Gastrocnemius medialis (tissue), 4 donors: ENCODE measurements around the gene CD300C. TPM values are rescaled to one million over a fixed set of nuclear protein-coding genes. Genes with fewer than 3 reads are reported as not detected.
"Not testable (repeated sequence)": the region's sequence is repeated elsewhere in the genome, so short reads cannot be mapped to it uniquely, and the experiment has no call there.

Experiments used
- ATAC-seq, 2 donors: fragments of 150-250 bp; one replicate each; pipeline ENCODE4 v1.9.1; 2016
- DNase-seq, 2 donors: peaks; one replicate each; pipeline ENCODE4 v3.0.0-alpha.2; 2019
- H3K27ac ChIP-seq, 4 donors: fragments of 200-600 bp; sonication (generic); 1 replicate in 1 of 4; 2 replicates in 3 of 4; pipeline ENCODE4 v1.5.1; 2016 to 2018; ENCODE audit warnings: mild to moderate bottlenecking in 2 of 4, moderate library complexity in 1 of 4
- H3K27me3 ChIP-seq, 3 donors: fragments of 200-600 bp; sonication (generic) in 2 of 3; 1 replicate in 1 of 3; 2 replicates in 2 of 3; pipeline versions ENCODE4 v1.5.1 to v1.6.0; 2016 to 2019; ENCODE audit warnings: mild to moderate bottlenecking in 1 of 3, moderate library complexity in 1 of 3
- H3K36me3 ChIP-seq, 2 donors: fragments of 200-600 bp; sonication (generic) in 1 of 2; one replicate each; pipeline ENCODE4 v1.5.1; 2017 to 2018
- H3K4me1 ChIP-seq, 2 donors: fragments of 200-600 bp; sonication (generic) in 1 of 2; one replicate each; pipeline ENCODE4 v1.5.1; 2016 to 2017; ENCODE audit warnings: mild to moderate bottlenecking in 2 of 2
- H3K4me3 ChIP-seq, 4 donors: fragments of 200-600 bp; sonication (generic) in 3 of 4; 1 replicate in 1 of 4; 2 replicates in 3 of 4; pipeline ENCODE4 v1.5.1; 2016 to 2019; ENCODE audit warnings: mild to moderate bottlenecking in 2 of 4
- H3K9me3 ChIP-seq, 3 donors: fragments of 200-600 bp; sonication (generic) in 2 of 3; 1 replicate in 1 of 3; 2 replicates in 2 of 3; pipeline ENCODE4 v1.5.1; 2016 to 2019
- CTCF ChIP-seq, 5 experiments: fragments of 450-650 bp in 3 of 5; fragments of 200-600 bp in 2 of 5; sonication (generic) in 2 of 5; IDR thresholded peaks in 4 of 5; conservative IDR thresholded peaks in 1 of 5; 1 replicate in 4 of 5; 2 replicates in 1 of 5; pipeline ENCODE4 v1.5.1; 2016 to 2019; ENCODE audit warnings: antibody characterized with exemption in 5 of 5, mild to moderate bottlenecking in 3 of 5, moderate library complexity in 3 of 5
- POLR2A ChIP-seq, 2 donors: fragments of 450-650 bp; IDR thresholded peaks; one replicate each; pipeline ENCODE4 v1.6.1; 2017; ENCODE audit warnings: antibody characterized with exemption in 2 of 2, mild to moderate bottlenecking in 2 of 2, moderate library complexity in 2 of 2
- in situ Hi-C, 4 donors: fragments of 200-750 bp; cut with MboI; loops; one replicate each; pipeline versions ENCODE4 v1.15.0 to v1.8.0; 2017; ENCODE audit warnings: low sequenced_read_pairs in 4 of 4
- intact Hi-C: fragments of 100-400 bp; cut with DNase I; formaldehyde crosslinking; loops from one replicate; pipeline ENCODE4 v1.15.1; 2023; ENCODE audit warnings: low total_unique reads
- total RNA-seq, 4 donors: library from RNA; depleted of rRNA; stranded (reverse); fragments of >200 nt; gene quantifications; one replicate each; pipeline versions ENCODE4 v1.1.0 to v1.2.3, GENCODE V29; 2016

The CD300C gene
- total RNA-seq, 4 donors from 2014 or later = 0.16 TPM; not detected in 3

DNA sequence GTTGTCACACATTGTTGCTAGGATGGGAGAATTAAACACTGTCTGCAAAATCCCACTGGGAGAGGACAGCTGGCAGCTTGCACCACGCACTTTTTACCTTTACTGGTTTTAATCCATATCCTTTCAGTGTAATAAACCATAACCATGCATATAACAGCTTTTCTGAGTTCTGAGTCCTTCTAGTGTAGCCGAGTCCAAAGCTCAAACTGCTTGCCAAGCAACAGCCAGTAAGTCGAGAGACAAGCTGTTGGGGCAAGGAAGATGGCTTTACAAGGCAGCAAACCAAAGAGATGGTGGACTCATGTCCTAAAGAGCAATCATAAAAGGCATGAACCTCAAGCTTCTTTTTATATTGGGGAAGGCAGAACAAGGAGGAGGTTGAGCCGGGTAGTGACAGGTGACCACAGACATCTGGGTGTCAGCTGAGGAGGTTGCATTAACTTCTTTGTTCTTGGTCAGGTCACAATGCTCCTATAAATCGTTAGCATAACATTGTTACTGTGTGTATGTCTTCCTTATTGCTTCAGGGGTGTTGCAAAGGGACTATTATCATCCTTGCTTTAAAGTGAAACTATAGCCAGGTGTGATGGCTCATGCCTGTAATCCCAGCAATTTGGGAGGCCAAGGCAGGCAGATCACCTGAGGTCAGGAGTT is 28.7 kb upstream of the CD300C start:
- in situ Hi-C loops (no loop called here), intact Hi-C loops (no loop called here)
- DNase-seq = no peak
- Histone ChIP-seq H3K9me3 (no peaks in the 10 kb centered on the region), H3K27ac (no peak overlapping the region), H3K27me3 (peaks cover 0 to 5% (median 2%) of the 10 kb centered on the region in 3 donors), H3K36me3 (no peaks in the 10 kb centered on the region), H3K4me3 (no peak overlapping the region), H3K4me1 (no peaks in the 10 kb centered on the region)
- ATAC-seq = no peak
- TF ChIP-seq CTCF (IDR thresholded peaks at IDR 0.05 in 4 of 5, conservative IDR thresholded peaks at IDR 0.05 in 1 of 5) (no peak), POLR2A (IDR thresholded peaks at IDR 0.05) (no peak)

- H3K4me1 ChIP-seq, intact Hi-C loops: not testable (repeated sequence)
Observed at GRCh38 chr17:74573635-74574034, 27.7 kb upstream of the CD300C start.

DNA sequence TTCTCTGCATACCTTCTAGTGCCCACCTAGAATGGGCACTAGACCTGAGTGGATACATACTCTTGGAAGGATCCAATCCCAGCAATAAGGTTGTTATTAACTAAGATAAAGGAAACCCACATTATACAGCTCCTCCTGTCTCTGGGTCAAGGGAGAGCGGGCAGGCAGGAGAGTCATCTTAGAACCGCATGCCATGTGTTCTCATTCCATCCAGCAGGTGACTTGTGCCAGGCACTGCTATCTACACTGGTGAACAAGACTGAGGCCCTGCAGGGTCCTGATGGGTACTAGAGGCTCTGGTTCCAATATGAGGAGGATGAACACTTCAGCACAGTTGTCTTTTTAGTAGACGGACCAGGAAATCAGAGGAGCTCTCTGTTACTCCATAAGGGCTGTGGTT is 27.3 kb upstream of the CD300C start:
- H3K4me3 ChIP-seq = no peak overlapping the region
- no peaks in the 10 kb centered on the region for H3K9me3 ChIP-seq
- ATAC-seq = no peak
- H3K27ac ChIP-seq = no peak overlapping the region
- in situ Hi-C loops = no loop called here
- no peak for DNase-seq
- TF ChIP-seq CTCF (IDR thresholded peaks at IDR 0.05 in 4 of 5, conservative IDR thresholded peaks at IDR 0.05 in 1 of 5) (no peak), POLR2A (IDR thresholded peaks at IDR 0.05) (no peak)
- H3K27me3 ChIP-seq = peaks cover 0 to 5% (median 2%) of the 10 kb centered on the region in 3 donors
- no peaks in the 10 kb centered on the region for H3K36me3 ChIP-seq
- H3K4me1 ChIP-seq = no peaks in the 10 kb centered on the region
- intact Hi-C loops = no loop called here

More at GRCh38 chr17:74573635-74574034, 27.7 kb upstream of the CD300C start:
- DNase-seq, H3K4me3 ChIP-seq, H3K36me3 ChIP-seq, H3K9me3 ChIP-seq, in situ Hi-C loops, H3K27ac ChIP-seq, H3K27me3 ChIP-seq, ATAC-seq: not testable (repeated sequence)

DNA sequence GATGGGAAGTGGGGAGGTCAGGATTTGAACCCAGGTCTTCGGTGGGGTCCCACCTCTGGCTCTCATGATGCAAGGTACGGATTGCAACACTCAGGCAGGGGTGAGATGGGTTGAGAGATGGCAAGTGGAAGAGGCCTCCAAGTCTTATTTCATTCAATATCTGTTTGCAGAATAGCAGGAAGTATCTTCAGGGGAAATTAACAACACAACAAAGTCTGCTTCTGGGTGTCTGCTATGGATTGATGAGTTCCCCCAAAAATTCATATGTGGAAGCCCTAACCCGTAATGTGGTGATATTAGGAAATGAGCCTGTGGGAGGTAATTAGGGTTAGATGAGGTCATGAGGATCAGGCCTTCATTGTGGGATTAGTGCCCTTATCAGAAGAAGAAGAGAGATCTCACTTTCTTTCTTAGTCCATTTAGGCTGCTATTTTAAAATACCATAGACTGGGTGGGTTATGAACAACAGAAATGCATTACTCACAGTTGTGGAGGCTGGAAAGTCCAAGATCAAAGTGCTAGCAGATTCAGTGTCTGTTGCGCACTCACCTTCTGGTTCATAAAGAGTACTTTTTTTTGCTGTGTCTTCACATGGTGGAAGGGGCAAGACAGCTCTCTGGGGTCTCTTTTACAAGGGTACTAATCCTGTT is 25.8 kb upstream of the CD300C start:
- no peak for DNase-seq
- in situ Hi-C loops (no loop called here), intact Hi-C loops (no loop called here)
- TF ChIP-seq CTCF (IDR thresholded peaks at IDR 0.05 in 4 of 5, conservative IDR thresholded peaks at IDR 0.05 in 1 of 5) (no peak), POLR2A (IDR thresholded peaks at IDR 0.05) (no peak)
- no peaks in the 10 kb centered on the region for H3K4me1 ChIP-seq
- H3K27me3 ChIP-seq = peaks cover 0 to 5% (median 2%) of the 10 kb centered on the region in 3 donors
- no peaks in the 10 kb centered on the region for H3K36me3 ChIP-seq
- ATAC-seq = no peak
- H3K9me3 ChIP-seq = no peaks in the 10 kb centered on the region
- H3K27ac ChIP-seq = no peak overlapping the region
- H3K4me3 ChIP-seq = no peak overlapping the region
